Neuronal stem cell (in vitro differentiated cells): ENCODE data around the gene PDPK1.

Experiments
- DNase-seq: peaks from one replicate; pipeline ENCODE4 v3.0.0-alpha.2; 2013; ENCODE audit warnings: low spot score
- H2AFZ ChIP-seq: one replicate; pipeline ENCODE4 v1.6.1; 2013; ENCODE audit warnings: mild to moderate bottlenecking, low read length, inconsistent platforms
- H2AK5ac ChIP-seq: 2 replicates; pipeline ENCODE4 v1.6.1; 2013; ENCODE audit warnings: low read depth, mild to moderate bottlenecking, inconsistent platforms, low read length, moderate library complexity, mixed read lengths
- H2BK120ac ChIP-seq: 2 replicates; pipeline ENCODE4 v1.6.1; 2013; ENCODE audit warnings: low read depth, mild to moderate bottlenecking, inconsistent platforms, low read length, moderate library complexity, mixed read lengths
- H2BK12ac ChIP-seq: one replicate; pipeline ENCODE4 v1.6.1; 2013; ENCODE audit warnings: low read length, inconsistent platforms
- H2BK15ac ChIP-seq: 2 replicates; pipeline ENCODE4 v1.6.1; 2013; ENCODE audit warnings: mild to moderate bottlenecking, low read length, inconsistent platforms, mixed read lengths
- H2BK5ac ChIP-seq: one replicate; pipeline ENCODE4 v1.6.1; 2013; ENCODE audit warnings: inconsistent platforms, mild to moderate bottlenecking, low read length, moderate library complexity
- H3K14ac ChIP-seq: one replicate; pipeline ENCODE4 v1.6.1; 2013; ENCODE audit warnings: low read length, inconsistent platforms
- H3K18ac ChIP-seq: 2 replicates; pipeline ENCODE4 v1.6.1; 2013; ENCODE audit warnings: low read length, inconsistent platforms
- H3K23ac ChIP-seq: 2 replicates; pipeline ENCODE4 v1.6.1; 2013; ENCODE audit warnings: low read depth, mild to moderate bottlenecking, mixed read lengths, low read length, inconsistent platforms; ENCODE audit not compliant: poor library complexity
- H3K27ac ChIP-seq: replicated peaks from 3 replicates; pipeline ENCODE4 v1.5.1; 2013; ENCODE audit warnings: low read length, inconsistent platforms
- H3K27me3 ChIP-seq, 3 experiments: 2 replicates each; pipeline ENCODE4 v1.6.1; 2013; ENCODE audit warnings: low read length in 3 of 3, mild to moderate bottlenecking in 2 of 3, inconsistent platforms in 1 of 3, low read depth in 1 of 3, mixed read lengths in 1 of 3, moderate library complexity in 1 of 3; ENCODE audit not compliant: control insufficient read depth in 3 of 3, insufficient read depth in 3 of 3
- H3K36me3 ChIP-seq, 2 donors: replicated peaks in 1 of 2; 2 replicates each; pipeline ENCODE4 v1.6.1; 2013; ENCODE audit warnings: low read length in 2 of 2; ENCODE audit not compliant: control insufficient read depth in 2 of 2, insufficient read depth in 2 of 2
- H3K4ac ChIP-seq: 2 replicates; pipeline ENCODE4 v1.6.1; 2013; ENCODE audit warnings: inconsistent platforms, mild to moderate bottlenecking, low read length, moderate library complexity
- H3K4me1 ChIP-seq, 2 donors: 1 replicate in 1 of 2; 2 replicates in 1 of 2; pipeline ENCODE4 v1.6.1; 2013; ENCODE audit warnings: low read length in 2 of 2, low read depth in 1 of 2; ENCODE audit not compliant: control insufficient read depth in 2 of 2, insufficient read depth in 1 of 2
- H3K4me2 ChIP-seq: one replicate; pipeline ENCODE4 v1.6.1; 2013; ENCODE audit warnings: mild to moderate bottlenecking, low read length, inconsistent platforms; ENCODE audit not compliant: insufficient read depth, poor library complexity, severe bottlenecking
- H3K4me3 ChIP-seq, 2 donors: 2 replicates each; pipeline ENCODE4 v1.5.1; 2013; ENCODE audit warnings: low read length in 2 of 2, mild to moderate bottlenecking in 2 of 2, inconsistent platforms in 1 of 2, moderate library complexity in 1 of 2
- H3K79me1 ChIP-seq: one replicate; pipeline ENCODE4 v1.6.1; 2013; ENCODE audit warnings: low read depth, mild to moderate bottlenecking, inconsistent platforms, low read length, moderate library complexity
- H3K9ac ChIP-seq: one replicate; pipeline ENCODE4 v1.6.1; 2013; ENCODE audit warnings: mild to moderate bottlenecking, low read depth, low read length, inconsistent platforms; ENCODE audit not compliant: poor library complexity
- H3K9me3 ChIP-seq, 2 donors: replicated peaks in 1 of 2; 2 replicates each; pipeline versions ENCODE3 to v1.6.1; 2013; ENCODE audit warnings: low read length in 2 of 2, mild to moderate bottlenecking in 2 of 2, inconsistent platforms in 1 of 2, low read depth in 1 of 2, mixed read lengths in 1 of 2, moderate library complexity in 1 of 2; ENCODE audit not compliant: control insufficient read depth in 2 of 2, insufficient read depth in 1 of 2
- H4K8ac ChIP-seq: one replicate; pipeline ENCODE4 v1.6.1; 2013; ENCODE audit warnings: low read depth, mild to moderate bottlenecking, inconsistent platforms, low read length, moderate library complexity
- H4K91ac ChIP-seq: one replicate; pipeline ENCODE4 v1.6.1; 2013; ENCODE audit warnings: low read length, low read depth, mild to moderate bottlenecking, inconsistent platforms; ENCODE audit not compliant: poor library complexity
- WGBS, 2 donors: extraction: QIAGEN DNeasy Blood & Tissue Kit; methylation state at CpG; one replicate each; pipeline ENCODE4 v1.1.7; 2013; ENCODE audit warnings: missing lambda C conversion rate in 2 of 2, mixed read lengths in 1 of 2; ENCODE audit not compliant: insufficient read length in 2 of 2, insufficient replicate concordance in 1 of 2; ENCODE audit errors: extremely low coverage in 2 of 2; 5-methylcytosine and 5-hydroxymethylcytosine counted together

The PDPK1 gene

GRCh38 chr16:2520097-2520783 is 17.6 kb upstream of the PDPK1 start, which contains the start of gene AMDHD2:
Gene AMDHD2 (plus strand): TSS chr16:2520371. CDS start chr16:2520459, 88 bp downstream.
- Histone ChIP-seq H3K18ac (peak within 1 kb of the TSS; percentile 85), H2BK120ac (no peak within 1 kb of the TSS), H2BK12ac (peak within 1 kb of the TSS; percentile 41), H4K8ac (peak within 1 kb of the TSS; percentile 65), H3K14ac (peak within 1 kb of the TSS; percentile 38), H3K23ac (peak within 1 kb of the TSS; percentile 98), H3K9me3 (no peaks in the 10 kb centered on the region), H3K27ac (no peak within 1 kb of the TSS), H3K4me1 (peaks cover 9 to 10% of the 10 kb centered on the region in 2 donors), H3K9ac (peak within 1 kb of the TSS; percentile 94), H2AFZ (peak within 1 kb of the TSS; percentile 86), H3K4me3 (peak within 1 kb of the TSS; percentile 67 to 95), H3K36me3 (peaks cover 15 to 56% of the 10 kb centered on the region in 2 donors), H3K4me2 (peak within 1 kb of the TSS; percentile 86), H3K4ac (no peak within 1 kb of the TSS), H3K79me1 (peaks cover 35% of the 10 kb centered on the region), H3K27me3 (no peaks in the 10 kb centered on the region), H4K91ac (no peak within 1 kb of the TSS), H2AK5ac (peak within 1 kb of the TSS; percentile 63), H2BK15ac (no peak within 1 kb of the TSS), H2BK5ac (peak within 1 kb of the TSS; percentile 66)
- peak; percentile 86 for DNase-seq
- no CpG with 5 or more reads among the region's 83 CpGs for WGBS, 2 donors

GRCh38 chr16:2520784-2521531 is 16.9 kb upstream of the PDPK1 start:
- Histone ChIP-seq H2BK12ac (no peak overlapping the region), H2AK5ac (peak overlapping the region; percentile 63), H3K23ac (peak overlapping the region; percentile 80), H2BK120ac (no peak overlapping the region), H3K27me3 (no peaks in the 10 kb centered on the region), H2BK15ac (no peak overlapping the region), H3K36me3 (peaks cover 15 to 51% of the 10 kb centered on the region in 2 donors), H3K4me2 (peak overlapping the region; percentile 86), H2AFZ (peak overlapping the region; percentile 45), H4K8ac (peak overlapping the region; percentile 65), H3K4me3 (peak overlapping the region; percentile 67 to 78), H2BK5ac (no peak overlapping the region), H3K9me3 (no peaks in the 10 kb centered on the region), H3K18ac (no peak overlapping the region), H4K91ac (no peak overlapping the region), H3K79me1 (peaks cover 31% of the 10 kb centered on the region), H3K4ac (no peak overlapping the region), H3K27ac (no peak overlapping the region), H3K14ac (peak overlapping the region; percentile 38), H3K4me1 (peaks cover 3 to 7% of the 10 kb centered on the region in 2 donors), H3K9ac (peak overlapping the region; percentile 94)
- no CpG with 5 or more reads among the region's 41 CpGs for WGBS, 2 donors
- no peak for DNase-seq

- peaks cover 21 to 56% of the 10 kb centered on the region in 2 donors for H3K36me3 ChIP-seq
These were observed 14.0 kb upstream of the PDPK1 start for GRCh38 chr16:2523801-2524231.

More at GRCh38 chr16:2523801-2524231, 14.0 kb upstream of the PDPK1 start:
- Histone ChIP-seq H4K8ac (no peak overlapping the region), H3K9me3 (no peaks in the 10 kb centered on the region), H3K9ac (no peak overlapping the region), H3K4me3 (no peak overlapping the region), H2BK5ac (no peak overlapping the region), H3K27me3 (no peaks in the 10 kb centered on the region), H2BK15ac (no peak overlapping the region), H2AFZ (no peak overlapping the region), H4K91ac (no peak overlapping the region), H3K18ac (no peak overlapping the region), H2AK5ac (no peak overlapping the region), H3K23ac (peak overlapping the region; percentile 6), H3K79me1 (peaks cover 17% of the 10 kb centered on the region), H3K4me2 (no peak overlapping the region), H3K4me1 (peaks cover 0 to 7% of the 10 kb centered on the region in 2 donors), H2BK12ac (no peak overlapping the region), H3K14ac (no peak overlapping the region), H3K4ac (no peak overlapping the region), H2BK120ac (no peak overlapping the region), H3K27ac (no peak overlapping the region)
- no peak for DNase-seq
- WGBS, 2 donors, result no CpG with 5 or more reads among the region's 6 CpGs
